Activated CD4-positive, CD25-positive, alpha-beta regulatory T cell treated with anti-CD3 and anti-CD28 coated beads, Interleukin-2, amount 50 U/mL, for 24 hours (primary cell): Measurements from ENCODE around the gene TMEM203.
A peak's percentile ranks its signal among the peaks of the same experiment; 100 is the strongest.
"Not testable (repeated sequence)": the region's sequence is repeated elsewhere in the genome, so short reads cannot be mapped to it uniquely, and the experiment has no call there.

Experiments
- ATAC-seq, 2 donors: fragments of 150-1000 bp; cut with Tn5 transposase; one replicate each; pipeline ENCODE4 v1.10.0; 2021; ENCODE audit warnings: mild to moderate bottlenecking in 1 of 2, moderate library complexity in 1 of 2

Gene TMEM203, protein sequence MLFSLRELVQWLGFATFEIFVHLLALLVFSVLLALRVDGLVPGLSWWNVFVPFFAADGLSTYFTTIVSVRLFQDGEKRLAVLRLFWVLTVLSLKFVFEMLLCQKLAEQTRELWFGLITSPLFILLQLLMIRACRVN

DNA sequence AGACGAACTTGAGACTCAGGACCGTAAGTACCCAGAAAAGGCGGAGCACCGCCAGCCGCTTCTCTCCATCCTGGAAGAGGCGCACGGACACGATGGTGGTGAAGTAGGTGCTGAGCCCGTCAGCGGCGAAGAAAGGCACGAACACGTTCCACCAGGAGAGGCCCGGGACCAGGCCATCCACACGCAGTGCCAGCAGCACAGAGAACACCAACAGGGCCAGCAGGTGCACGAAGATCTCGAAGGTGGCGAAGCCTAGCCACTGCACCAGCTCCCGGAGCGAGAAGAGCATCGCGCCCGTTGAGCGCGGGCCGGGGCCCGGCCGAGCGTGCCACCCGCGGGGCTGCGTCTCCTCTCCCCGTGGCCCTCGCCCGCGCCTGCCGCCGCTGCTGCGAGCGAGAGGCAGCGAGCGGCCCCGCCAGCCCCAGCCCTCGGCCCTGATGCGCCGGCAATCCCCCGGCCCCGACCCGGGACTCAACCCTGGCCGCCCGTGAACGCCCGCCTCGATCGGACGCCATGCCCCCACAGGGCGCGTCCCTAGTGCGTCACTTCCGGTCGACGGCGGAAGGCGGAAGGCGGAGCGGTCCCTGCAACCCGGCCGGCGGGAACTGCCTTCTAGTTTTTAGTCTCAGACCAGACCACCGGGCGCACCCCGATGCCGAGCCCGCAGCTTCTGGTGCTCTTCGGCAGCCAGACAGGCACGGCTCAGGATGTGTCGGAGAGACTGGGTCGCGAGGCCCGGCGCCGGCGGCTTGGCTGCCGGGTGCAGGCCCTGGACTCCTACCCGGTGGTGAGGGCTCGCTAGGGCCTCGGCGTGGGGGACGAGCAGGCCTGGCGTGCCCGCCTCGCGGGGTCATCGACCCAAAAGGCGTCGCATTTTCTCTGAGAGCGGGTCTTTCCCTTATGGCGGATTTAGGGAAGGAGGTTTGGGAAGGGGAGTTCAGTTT lies at the start of gene TMEM203, which contains the start of gene NDOR1:
Gene TMEM203 (minus strand): TSS at position 523 of the 944 bp plus-strand sequence. CDS start 234 bp downstream, at position 289.
Gene NDOR1 (plus strand): TSS at position 575 of the 944 bp plus-strand sequence. CDS start 78 bp downstream, at position 653.
- peak; percentile 45 to 61 for ATAC-seq

GRCh38 chr9:137254624-137255447 lies 49.4 kb upstream of the TMEM203 start, which contains the start of gene NELFB:
NELFB (plus strand) TSS chr9:137255327.
- ATAC-seq, result peak; percentile 93 to 94

DNA sequence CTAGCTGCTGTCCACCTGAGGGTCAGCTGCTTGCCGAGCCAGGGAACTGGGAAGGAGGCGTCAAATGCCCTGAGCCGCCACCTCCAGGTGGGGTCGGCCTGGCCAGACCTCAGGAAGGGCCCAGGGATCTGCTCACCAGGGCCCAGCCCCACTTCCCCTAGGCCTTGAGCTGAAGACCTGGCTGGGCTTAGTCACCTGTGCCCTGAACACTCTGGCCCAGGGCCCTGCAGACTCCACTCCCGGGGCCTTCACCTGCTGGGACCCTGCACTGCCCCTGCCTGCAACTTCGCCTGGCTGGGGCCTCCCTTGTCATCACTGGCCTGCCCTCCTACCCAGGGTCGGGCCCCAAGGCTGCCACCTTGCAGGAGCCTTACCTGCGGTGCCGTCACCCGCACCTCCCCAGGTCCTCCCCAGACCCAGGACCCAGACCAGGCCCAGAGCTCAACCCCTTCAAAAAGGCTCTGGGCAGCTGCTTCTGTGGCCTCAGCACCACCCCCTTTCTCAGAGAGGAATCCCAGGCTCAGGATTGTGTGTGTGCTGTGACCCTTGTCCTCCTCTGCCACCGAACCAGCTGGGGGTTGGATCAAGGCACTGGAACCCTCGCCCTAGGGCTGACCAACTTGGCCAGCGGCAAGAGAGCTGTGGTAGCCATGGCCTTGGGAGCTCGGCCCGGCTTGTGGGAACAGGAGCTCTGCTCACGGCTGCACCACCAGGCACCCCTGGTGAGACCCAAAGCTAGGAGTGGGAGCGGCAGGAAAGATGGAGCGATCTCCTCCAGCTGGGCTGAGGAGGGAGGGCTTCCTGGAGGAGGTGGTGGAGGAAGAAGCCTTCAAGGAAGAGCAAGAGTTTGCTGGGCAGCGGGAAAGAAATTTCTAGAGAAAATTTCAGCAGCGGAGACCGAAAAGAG lies 48.5 kb upstream of the TMEM203 start:
- ATAC-seq, result no peak

DNA sequence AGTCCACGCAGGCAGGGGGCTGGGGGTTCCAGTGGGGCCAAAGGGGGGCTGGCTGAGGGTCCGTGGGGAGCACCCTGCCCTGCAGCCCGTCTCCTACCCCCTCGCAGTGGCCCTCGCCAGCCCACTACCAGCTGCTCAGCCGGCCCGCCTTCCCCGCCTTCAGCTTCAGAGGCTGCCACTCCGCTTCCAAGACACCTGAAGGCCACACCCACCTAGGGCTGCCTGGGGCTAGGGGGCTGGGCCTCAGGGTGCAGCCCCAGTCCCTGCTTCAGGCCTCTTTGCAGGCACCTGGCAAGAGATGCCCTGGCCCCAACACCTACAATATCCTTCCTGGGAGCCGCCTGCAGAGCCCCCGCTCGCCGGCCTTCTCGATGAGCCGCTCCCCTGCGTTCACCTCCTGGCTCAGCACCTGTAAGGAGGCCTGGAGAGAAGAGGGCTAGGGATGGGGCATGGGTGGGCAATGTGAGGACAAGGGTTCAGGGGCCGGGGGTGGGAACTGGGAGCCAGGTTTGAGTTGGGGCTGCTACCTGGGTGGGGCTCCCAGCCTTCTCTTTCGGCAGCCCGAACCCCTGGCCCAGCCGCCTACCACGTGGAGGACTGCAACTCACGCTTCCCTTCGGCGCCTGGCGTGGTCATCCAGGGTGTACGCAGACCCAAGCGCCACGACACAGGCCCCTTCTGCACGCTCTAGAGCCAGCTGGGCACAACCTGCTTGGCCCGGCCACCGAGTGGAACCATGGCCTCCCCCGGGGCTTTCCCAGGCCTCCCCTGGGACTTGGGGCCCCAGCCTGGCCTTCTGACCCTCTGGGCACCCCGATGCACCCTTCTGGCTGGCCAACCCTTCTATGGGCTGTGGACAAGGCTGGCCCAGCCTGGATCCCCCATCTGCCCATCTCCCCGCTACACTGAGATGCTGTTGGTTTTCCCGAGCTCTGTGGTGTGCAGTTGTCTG lies 47.4 kb upstream of the TMEM203 start:
- no peak for ATAC-seq

DNA sequence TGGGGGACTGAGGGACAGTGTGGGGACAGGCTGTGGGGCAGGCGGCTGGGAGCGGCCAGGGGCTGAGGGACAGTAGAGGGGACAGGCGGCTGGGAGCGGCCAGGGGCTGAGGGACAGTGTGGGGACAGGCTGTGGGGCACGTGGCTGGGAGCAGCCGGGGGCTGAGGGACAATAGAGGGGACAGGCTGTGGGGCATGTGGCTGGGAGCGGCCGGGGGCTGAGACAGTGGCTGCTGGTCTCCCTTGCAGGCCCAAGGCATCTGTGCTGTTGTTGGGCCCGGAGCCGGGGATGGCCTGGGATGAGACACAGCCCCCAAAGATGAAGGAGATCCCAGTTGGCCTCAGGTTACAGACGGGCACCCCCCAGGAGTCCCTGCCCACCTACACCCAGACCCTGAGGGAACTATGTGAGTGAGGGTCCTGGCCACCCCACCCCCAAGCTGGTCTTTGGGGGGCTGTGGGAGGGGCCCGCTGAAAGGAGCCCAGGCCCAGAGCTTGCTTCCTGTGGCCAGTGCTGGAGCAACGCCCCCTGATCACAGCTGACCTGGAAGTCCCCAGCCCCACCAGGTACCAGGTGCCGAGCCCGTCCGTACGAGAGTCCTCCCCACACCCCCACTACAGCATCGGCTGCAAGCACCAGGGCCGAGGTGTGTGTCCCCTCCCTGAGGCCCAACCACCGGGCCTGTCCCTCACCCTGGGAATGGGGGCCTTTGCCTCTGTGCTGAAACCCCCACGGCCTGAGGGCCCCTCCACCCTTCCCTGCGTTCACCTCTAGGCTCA lies 46.2 kb upstream of the TMEM203 start:
- no peak for ATAC-seq

GRCh38 chr9:137251194-137251461 lies 45.7 kb upstream of the TMEM203 start, which contains the start of gene STPG3:
STPG3 (plus strand) TSS chr9:137251286; CDS start chr9:137251287, 1 bp downstream.
- no peak for ATAC-seq

- ATAC-seq, result no peak
Observed at GRCh38 chr9:137250329-137251193, 45.1 kb upstream of the TMEM203 start.

DNA sequence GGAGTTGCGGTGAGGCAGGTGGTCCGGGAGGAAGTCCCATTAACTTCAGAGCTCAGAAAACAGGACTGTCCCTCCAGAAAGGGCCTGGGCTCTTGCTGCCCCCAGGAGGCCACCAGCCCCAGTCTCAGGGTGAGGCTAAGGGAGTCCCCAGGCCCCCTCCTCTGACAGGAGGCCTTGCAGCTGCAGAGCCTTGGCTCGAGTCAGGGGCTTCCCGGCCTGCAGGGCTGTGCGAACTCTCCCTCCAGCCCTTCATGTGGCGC lies 42.4 kb upstream of the TMEM203 start:
- ATAC-seq, result no peak

GRCh38 chr9:137247135-137247915 lies 41.9 kb upstream of the TMEM203 start:
- no peak for ATAC-seq

GRCh38 chr9:137245450-137246421 lies 40.3 kb upstream of the TMEM203 start:
- ATAC-seq, result no peak

- ATAC-seq, result no peak
Observed at GRCh38 chr9:137244486-137245449, 39.3 kb upstream of the TMEM203 start.

- no peak for ATAC-seq
Observed at GRCh38 chr9:137243626-137244485, 38.4 kb upstream of the TMEM203 start.

GRCh38 chr9:137243266-137243625 lies 37.8 kb upstream of the TMEM203 start:
- not testable (repeated sequence) for ATAC-seq

GRCh38 chr9:137242269-137243203 lies 37.1 kb upstream of the TMEM203 start:
- no peak for ATAC-seq
